Brain microvascular endothelial cell (primary cell): ENCODE measurements around the gene SNX10.
"Not testable (repeated sequence)": the region's sequence is repeated elsewhere in the genome, so short reads cannot be mapped to it uniquely, and the experiment has no call there.

Source experiments
- DNase-seq: peaks from one replicate; pipeline ENCODE4 v3.0.0-alpha.2; 2020
- H3K27ac ChIP-seq: fragments of 250-450 bp; sonication (Bioruptor Pico); 2 replicates; pipeline ENCODE4 v1.5.1; 2020; ENCODE audit warnings: mild to moderate bottlenecking, moderate library complexity
- H3K27me3 ChIP-seq: fragments of 250-450 bp; sonication (Bioruptor Pico); replicated peaks from 2 replicates; pipeline ENCODE4 v1.5.1; 2020; ENCODE audit warnings: mild to moderate bottlenecking
- H3K36me3 ChIP-seq: fragments of 250-450 bp; sonication (Bioruptor Pico); replicated peaks from 2 replicates; pipeline ENCODE4 v1.5.1; 2020; ENCODE audit warnings: mild to moderate bottlenecking
- H3K4me3 ChIP-seq: 2 replicates; pipeline ENCODE4 v1.5.1; 2011; ENCODE audit warnings: low read depth, mild to moderate bottlenecking, control low read depth, low read length, moderate library complexity
- CTCF ChIP-seq: IDR thresholded peaks from 2 replicates; pipeline ENCODE4 v1.5.1; 2011; ENCODE audit warnings: low read depth, mild to moderate bottlenecking, moderate library complexity, low read length, control low read depth, inconsistent platforms; ENCODE audit errors: missing control alignments
- in situ Hi-C: cut with HindIII; loops from 2 replicates; pipeline ENCODE4 v1.10.0; 2017; ENCODE audit warnings: low sequenced_read_pairs, low pct_ligation_motif_present

SNX10 gene

DNA sequence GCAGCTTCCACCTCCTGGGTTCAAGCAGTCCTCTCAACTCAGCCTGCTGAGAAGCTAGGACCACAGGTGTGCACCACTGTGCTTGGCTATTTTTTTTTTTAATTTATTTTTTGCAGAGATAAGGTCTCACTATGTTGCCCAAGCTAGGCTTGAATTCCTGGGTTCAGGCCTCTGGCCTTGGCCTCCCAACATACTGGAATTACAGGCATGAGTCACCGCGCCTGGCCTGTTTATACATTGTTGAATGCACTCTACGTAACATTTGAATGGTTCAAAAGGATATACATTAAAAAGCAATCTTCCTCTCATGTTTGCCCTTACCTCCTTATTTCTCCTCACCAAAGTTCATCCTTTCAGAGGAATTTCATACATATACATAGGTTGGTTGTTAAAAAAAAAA lies 7.2 kb upstream of the SNX10 start:
- Histone ChIP-seq H3K27ac (no peak overlapping the region), H3K36me3 (no peaks in the 10 kb centered on the region), H3K27me3 (no peaks in the 10 kb centered on the region), H3K4me3 (no peak overlapping the region)
- DNase-seq = no peak
- in situ Hi-C loops = no loop called here
- no peak for TF ChIP-seq CTCF

DNA sequence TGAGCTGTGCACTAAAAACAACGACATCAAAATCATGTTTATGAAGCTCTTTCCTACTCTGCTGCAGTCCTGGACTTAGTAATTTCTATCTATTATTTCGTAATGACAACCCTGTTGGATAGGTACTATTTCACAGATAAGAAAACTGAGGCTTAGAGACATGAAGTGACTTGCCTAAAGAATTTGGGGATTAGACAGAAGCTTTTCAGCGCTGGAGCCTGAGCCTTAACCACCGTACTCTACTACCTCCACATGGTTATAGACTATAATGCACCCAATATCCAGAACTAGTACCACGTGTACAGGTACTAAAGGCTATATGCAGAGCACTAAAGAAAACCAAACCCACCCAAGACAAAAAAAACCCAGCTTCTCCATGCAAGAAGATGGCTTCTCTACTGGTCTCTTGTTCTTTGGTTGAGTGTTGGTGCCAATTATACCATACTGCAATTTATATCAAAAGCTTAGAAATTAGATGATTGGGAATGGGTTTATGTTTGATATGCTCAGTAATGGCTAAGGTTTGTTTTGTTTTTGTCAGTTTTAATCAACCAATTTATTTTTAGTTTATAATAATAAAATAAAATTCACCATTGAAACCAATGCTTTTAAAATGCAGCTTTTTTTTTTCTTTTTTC lies 6.5 kb upstream of the SNX10 start:
- in situ Hi-C loops = no loop called here
- no peak for DNase-seq
- Histone ChIP-seq H3K36me3 (no peaks in the 10 kb centered on the region), H3K4me3 (no peak overlapping the region), H3K27me3 (no peaks in the 10 kb centered on the region), H3K27ac (no peak overlapping the region)
- no peak for TF ChIP-seq CTCF

- DNase-seq = no peak
- Histone ChIP-seq H3K27me3 (no peaks in the 10 kb centered on the region), H3K27ac (no peak overlapping the region), H3K4me3 (no peak overlapping the region), H3K36me3 (no peaks in the 10 kb centered on the region)
- no peak for TF ChIP-seq CTCF
- in situ Hi-C loops = no loop called here
Measured at GRCh38 chr7:26286157-26286556, 5.5 kb upstream of the SNX10 start.

GRCh38 chr7:26288126-26288525 lies 3.5 kb upstream of the SNX10 start:
- in situ Hi-C loops, H3K4me3 ChIP-seq, DNase-seq, H3K27ac ChIP-seq, H3K27me3 ChIP-seq, H3K36me3 ChIP-seq: not testable (repeated sequence)

DNA sequence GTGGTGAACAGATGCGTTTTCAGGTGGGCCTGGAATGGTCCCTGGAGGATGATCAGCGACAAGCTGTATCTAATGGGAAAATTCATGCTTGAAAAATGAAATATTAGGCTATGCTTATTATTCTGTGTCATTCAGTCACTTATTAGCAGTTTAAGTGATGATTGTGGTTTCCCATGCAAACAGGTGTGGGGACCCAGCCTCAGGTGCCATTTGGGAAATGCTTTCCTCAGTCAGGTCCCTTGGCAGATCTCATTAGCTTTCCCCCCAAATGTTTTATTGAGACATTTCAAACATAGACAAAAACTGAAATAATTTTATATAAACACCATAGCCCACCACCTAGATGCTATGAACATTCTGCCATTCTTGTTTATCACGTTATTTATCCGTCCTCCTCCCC lies 411 bp upstream of the SNX10 start:
- Histone ChIP-seq H3K27ac (no peak overlapping the region), H3K4me3 (peak overlapping the region; percentile 41), H3K27me3 (peaks cover 2% of the 10 kb centered on the region), H3K36me3 (no peaks in the 10 kb centered on the region)
- in situ Hi-C loops = no loop called here
- no peak for DNase-seq
- no peak for TF ChIP-seq CTCF

- H3K36me3 ChIP-seq = no peaks in the 10 kb centered on the region
- no peak for DNase-seq
- no peak overlapping the region for H3K4me3 ChIP-seq
- in situ Hi-C loops = no loop called here
- no peak for TF ChIP-seq CTCF
- no peak overlapping the region for H3K27ac ChIP-seq
- peaks cover 2% of the 10 kb centered on the region for H3K27me3 ChIP-seq
Measured at GRCh38 chr7:26292768-26293560, 1.3 kb downstream of the SNX10 start.
